ENCODE measurements around the gene OTUD3. TPM values are rescaled to one million over a fixed set of nuclear protein-coding genes. Genes with fewer than 3 reads are reported as not detected.

OTUD3 gene
- total RNA-seq, 2 experiments from 2014 or later = 6.6 to 9.2 TPM

DNA sequence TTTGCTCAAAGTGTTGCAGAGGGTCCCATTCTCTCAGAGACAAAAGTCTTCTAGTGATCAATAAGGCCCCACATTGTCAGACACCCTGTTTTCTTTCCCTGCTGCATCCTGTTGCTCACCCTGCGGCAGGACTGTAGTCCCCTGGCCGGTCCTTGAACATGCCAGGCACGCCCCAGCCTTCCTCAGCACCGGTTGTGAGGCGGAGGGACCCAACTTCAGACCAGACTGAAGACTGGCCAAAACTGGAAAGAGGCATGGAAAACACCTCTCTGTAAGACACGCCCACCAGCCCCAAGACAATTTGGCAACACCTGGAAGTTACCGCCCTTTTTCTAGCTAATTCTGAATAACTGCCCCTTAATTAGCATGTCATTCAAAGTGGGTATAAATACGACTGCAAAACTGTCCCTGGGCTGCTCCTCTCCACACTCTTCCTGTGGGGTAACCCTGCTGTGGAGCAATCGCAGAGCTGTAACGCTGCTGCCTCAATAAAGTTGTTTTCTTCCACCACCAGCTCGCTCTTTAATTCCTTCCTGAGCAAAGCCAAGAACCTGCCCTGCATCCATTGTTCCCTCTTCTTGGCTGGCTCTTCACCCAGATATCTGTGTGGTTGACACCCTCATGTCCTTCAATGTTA is 73.5 kb downstream of the OTUD3 start:
- Mint-ChIP-seq H3K27me3 (peaks cover 30% of the 10 kb centered on the region), H3K4me1 (no peaks in the 10 kb centered on the region), H3K4me3 (no peak overlapping the region), H3K36me3 (ENCODE audit: low read depth) (no peaks in the 10 kb centered on the region), H3K27ac (no peak overlapping the region), H3K9me3 (ENCODE audit: low read depth) (peaks cover 3% of the 10 kb centered on the region)
- intact Hi-C loops (cut with DNase I, micrococcal nuclease) = no loop called here
- POLR2A ChIA-PET = no interaction called here
- CTCF ChIA-PET = no interaction called here
- ATAC-seq = no peak
- no peak for DNase-seq

DNA sequence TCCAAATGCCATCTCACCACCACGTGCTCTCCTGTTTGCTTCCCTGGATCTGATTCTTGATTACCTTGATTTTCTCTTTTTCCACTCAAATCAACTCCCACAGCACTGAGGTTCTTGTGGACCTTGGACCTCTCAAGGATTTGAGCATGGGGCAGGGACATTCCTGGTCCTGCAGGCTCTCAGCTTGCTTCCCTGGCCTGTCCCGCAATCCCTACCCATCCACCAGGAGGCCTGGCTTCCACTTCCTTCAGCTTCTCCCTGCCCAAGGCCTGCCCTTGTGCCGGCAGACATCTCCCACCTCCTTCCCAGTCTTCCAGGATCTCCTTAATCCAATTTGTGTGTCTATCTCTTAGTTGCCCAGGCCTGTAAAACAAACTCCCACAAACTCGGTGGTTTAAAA is 75.6 kb downstream of the OTUD3 start:
- Mint-ChIP-seq H3K36me3 (ENCODE audit: low read depth) (no peaks in the 10 kb centered on the region), H3K4me1 (no peaks in the 10 kb centered on the region), H3K27ac (no peak overlapping the region), H3K9me3 (ENCODE audit: low read depth) (peaks cover 3% of the 10 kb centered on the region), H3K27me3 (peaks cover 38% of the 10 kb centered on the region), H3K4me3 (no peak overlapping the region)
- intact Hi-C loops (cut with DNase I, micrococcal nuclease) = no loop called here
- ChIA-PET CTCF (no interaction called here), POLR2A (no interaction called here)
- DNase-seq (no peak), ATAC-seq (no peak)

DNA sequence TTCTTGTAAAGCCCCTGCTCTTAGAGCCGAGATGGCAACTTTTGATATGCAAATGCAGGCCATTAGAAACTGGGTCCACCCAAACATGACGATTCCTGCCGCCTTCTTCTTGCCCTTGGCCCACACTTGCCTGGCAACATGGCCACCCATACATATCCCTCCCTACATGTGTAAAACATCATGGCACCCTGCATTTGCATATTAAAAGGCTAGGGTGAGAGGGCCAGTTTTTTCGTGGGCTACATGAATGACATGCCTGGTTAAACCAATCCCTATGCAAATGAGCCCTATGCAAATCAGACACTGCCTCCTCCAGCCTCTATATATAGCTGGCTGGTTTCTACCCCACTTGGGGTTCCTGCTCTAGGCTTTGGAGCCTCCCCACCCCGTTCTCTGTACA is 78.4 kb downstream of the OTUD3 start:
- no peaks in the 10 kb centered on the region for H3K9me3 Mint-ChIP-seq (ENCODE audit: low read depth)
- POLR2A ChIA-PET = no interaction called here
- intact Hi-C loops (cut with DNase I, micrococcal nuclease) = no loop called here
- H3K27ac Mint-ChIP-seq = no peak overlapping the region
- CTCF ChIA-PET = no interaction called here
- no peak overlapping the region for H3K4me3 Mint-ChIP-seq
- H3K27me3 Mint-ChIP-seq = peaks cover 32% of the 10 kb centered on the region
- no peaks in the 10 kb centered on the region for H3K36me3 Mint-ChIP-seq (ENCODE audit: low read depth)
- no peak for ATAC-seq
- no peak for DNase-seq
- no peaks in the 10 kb centered on the region for H3K4me1 Mint-ChIP-seq

Other genes with a start within 250 kb of the OTUD3 start
- gene NBL1, start 238.1 kb upstream of the OTUD3 start, total RNA-seq = 10 to 100 TPM; 10.5 to 10.7 TPM
- gene HTR6, start 217.5 kb upstream of the OTUD3 start, total RNA-seq = 1 to 10 TPM; 1.1 to 1.6 TPM
- 10 to 100 TPM; 13.2 to 15.6 TPM for gene TMCO4, start 82.5 kb upstream of the OTUD3 start, total RNA-seq
- gene RNF186, start 67.1 kb upstream of the OTUD3 start, total RNA-seq = not detected
- not detected for gene PLA2G2E, start 41.2 kb downstream of the OTUD3 start, total RNA-seq
- gene PLA2G2A, start 97.2 kb downstream of the OTUD3 start, total RNA-seq = not detected
- gene PLA2G5, start 187.8 kb downstream of the OTUD3 start, total RNA-seq = not detected
- gene PLA2G2D, start 237.1 kb downstream of the OTUD3 start, total RNA-seq = not detected